Suppressor macrophage (primary cell): ENCODE data around the gene TYMS.
A peak's percentile ranks its signal among the peaks of the same experiment; 100 is the strongest.

Experiments
- DNase-seq, 4 experiments: peaks; one replicate each; pipeline ENCODE4 v3.0.0-alpha.2; 2020 to 2022
- total RNA-seq, 17 experiments: gene quantifications; one replicate each; lab custom pipeline; 2026; ENCODE audit warnings: mixed read lengths in 6 of 17, inconsistent platforms in 3 of 17; lab: John Stamatoyannopoulos, UW

Gene TYMS
- 2.1 to 75.2 (median 20.8) reads per million in 17 experiments for total RNA-seq

DNA sequence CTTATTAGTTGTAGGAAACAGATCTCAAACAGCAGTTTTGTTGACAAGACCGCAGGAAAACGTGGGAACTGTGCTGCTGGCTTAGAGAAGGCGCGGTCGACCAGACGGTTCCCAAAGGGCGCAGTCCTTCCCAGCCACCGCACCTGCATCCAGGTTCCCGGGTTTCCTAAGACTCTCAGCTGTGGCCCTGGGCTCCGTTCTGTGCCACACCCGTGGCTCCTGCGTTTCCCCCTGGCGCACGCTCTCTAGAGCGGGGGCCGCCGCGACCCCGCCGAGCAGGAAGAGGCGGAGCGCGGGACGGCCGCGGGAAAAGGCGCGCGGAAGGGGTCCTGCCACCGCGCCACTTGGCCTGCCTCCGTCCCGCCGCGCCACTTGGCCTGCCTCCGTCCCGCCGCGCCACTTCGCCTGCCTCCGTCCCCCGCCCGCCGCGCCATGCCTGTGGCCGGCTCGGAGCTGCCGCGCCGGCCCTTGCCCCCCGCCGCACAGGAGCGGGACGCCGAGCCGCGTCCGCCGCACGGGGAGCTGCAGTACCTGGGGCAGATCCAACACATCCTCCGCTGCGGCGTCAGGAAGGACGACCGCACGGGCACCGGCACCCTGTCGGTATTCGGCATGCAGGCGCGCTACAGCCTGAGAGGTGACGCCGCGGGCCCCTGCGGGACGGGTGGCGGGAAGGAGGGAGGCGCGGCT, at the start of gene TYMS:
Gene TYMS, plus strand, starts transcription at position 343 of the 690 bp plus-strand sequence. Its CDS starts 90 bp downstream, at position 433.
- DNase-seq: peak; percentile 34 to 66 (median 50)

- DNase-seq: peak in 2 of 4 experiments; percentile 12 to 23
These were observed 49.5 kb upstream of the TYMS start for GRCh38 chr18:607930-608329.

DNA sequence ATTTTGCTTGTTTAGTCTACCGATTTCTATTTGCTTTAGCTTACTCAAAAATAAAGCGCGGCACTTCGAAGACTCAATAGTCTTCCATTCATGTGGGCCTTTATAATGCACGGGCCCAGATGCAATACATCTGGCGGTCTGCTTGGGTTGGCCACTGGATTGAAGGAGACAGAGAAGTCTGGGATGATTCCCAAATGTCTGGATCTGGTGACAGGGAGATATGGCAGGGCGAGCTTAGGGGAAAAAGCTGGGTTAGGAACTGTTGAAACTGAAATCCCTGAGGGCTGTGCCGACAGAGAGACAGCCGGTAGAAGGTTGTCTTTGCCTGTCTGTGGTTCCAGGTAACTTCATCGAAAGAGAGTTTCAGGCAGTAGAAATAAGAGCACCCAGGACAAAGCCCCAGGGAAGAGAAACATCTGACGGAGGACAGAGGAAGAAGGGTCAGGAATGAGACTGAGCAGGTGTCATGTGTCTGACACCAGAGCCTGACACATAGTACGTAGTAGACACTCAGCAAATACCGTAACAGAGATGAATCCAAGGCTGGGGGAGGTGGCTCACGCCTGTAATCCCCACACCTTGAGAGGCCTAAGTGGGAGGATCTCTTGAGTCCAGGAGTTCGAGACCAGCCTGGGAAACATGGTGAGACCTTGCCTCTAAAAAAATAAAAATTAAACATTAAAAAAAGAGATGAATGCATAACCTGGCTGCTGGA, 47.1 kb upstream of the TYMS start:
- no peak for DNase-seq

GRCh38 chr18:612156-612555, 45.3 kb upstream of the TYMS start:
- DNase-seq: no peak

- DNase-seq: no peak
These were observed 43.3 kb upstream of the TYMS start for GRCh38 chr18:614193-614592.

GRCh38 chr18:615092-615521, 42.3 kb upstream of the TYMS start:
- DNase-seq: peak; percentile 58 to 84 (median 76)

GRCh38 chr18:615773-616172, 41.7 kb upstream of the TYMS start:
- peak in 3 of 4 experiments; percentile 6 to 10 (median 10) for DNase-seq

- peak; percentile 48 to 81 (median 62) for DNase-seq
These were observed 41.0 kb upstream of the TYMS start for GRCh38 chr18:616380-616995.

DNA sequence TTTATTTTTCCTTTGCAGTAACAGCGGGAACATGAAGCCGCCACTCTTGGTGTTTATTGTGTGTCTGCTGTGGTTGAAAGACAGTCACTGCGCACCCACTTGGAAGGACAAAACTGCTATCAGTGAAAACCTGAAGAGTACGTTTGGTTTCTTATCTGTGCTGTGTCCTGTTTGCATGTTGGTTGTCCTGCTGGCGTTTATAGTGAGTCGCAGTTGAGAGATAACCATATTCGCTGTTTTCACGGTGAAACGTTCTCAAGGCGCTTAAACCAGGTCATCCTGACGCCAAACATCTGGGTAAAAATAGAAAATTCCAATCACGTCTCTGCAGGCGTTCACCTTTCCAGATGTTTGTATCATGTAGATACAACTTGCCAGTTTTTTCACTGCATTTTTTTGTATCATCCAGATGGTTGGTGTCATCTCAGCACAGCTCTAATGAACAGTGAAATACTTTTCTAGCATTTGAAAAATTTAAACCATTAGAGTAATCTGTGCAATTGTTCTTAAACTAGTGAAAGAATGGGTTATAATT, 39.4 kb upstream of the TYMS start:
- no peak for DNase-seq

DNA sequence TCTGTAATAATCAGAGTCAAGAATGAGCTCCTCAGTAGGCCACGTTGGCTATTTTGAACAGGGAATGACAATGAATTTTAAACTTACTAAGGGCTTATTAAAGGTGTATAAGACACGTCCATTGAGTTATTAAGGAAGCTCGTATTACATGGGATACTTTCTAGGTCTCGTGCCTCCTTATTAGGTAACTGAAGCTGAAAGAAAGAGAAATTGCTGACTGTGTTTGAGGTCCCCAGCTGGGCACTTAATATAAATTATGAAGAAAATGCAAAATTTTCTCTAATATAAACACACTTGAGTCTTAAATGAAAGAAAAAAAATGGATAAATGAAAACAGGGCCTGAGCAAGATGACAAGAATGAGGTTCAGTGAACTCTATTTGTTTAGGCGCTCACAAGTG, 38.8 kb upstream of the TYMS start:
- DNase-seq: no peak

DNA sequence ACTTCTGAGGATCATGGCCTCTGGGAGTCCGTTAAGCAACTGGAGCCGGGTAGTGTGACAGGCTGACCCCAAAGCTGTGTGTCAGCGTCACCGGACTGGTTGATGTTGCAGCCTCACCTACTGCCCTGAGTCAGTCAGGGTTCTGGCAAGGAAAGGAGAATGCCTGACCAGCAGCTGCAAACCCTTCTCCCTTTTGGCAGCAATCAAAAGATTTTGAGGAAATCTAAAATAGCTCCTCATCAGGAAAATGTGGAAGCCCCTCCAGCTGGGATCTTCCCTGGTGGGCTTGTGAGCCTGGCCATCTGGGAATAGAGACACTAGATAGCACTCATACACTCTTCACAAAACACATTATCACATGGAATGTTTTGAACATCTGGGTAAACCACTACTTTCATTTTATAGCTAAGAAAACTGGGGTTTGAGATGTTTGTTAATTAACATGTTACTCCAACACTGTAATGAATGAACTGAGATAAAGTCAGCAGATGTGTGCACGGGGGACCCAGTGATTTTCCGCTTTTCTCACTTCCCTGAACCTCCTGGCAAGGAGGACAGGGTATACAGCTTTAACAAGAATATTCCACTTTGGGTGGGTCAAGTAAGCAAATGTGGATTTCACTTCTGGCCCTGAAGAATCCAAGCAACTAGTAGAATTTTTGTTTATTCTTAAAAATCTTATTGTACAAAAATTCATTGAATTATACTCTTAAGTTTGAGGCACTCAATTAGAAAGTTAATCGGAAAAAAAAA, 36.0 kb upstream of the TYMS start:
- no peak for DNase-seq

DNA sequence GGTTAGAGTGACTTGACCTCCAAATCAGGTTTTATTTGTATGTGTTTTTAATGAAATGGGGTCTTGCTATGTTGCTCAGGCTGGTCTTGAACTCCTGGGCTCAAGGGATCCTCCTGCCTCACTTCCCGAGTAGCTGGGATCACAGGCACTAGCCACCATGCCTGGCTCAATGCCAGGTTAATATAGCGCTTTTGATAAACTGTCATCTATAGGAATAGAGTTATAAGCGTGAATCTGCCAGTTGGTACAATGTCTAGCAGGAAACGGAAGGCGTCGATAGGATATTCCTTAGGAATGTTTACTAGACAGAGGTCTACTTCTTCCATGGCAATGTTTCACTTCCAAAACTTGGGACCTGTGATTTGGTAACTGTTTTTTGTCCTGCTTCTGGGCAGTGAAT, 35.2 kb upstream of the TYMS start:
- no peak for DNase-seq

GRCh38 chr18:623761-624620, 33.5 kb upstream of the TYMS start:
- DNase-seq: peak; percentile 68 to 86 (median 77)

DNA sequence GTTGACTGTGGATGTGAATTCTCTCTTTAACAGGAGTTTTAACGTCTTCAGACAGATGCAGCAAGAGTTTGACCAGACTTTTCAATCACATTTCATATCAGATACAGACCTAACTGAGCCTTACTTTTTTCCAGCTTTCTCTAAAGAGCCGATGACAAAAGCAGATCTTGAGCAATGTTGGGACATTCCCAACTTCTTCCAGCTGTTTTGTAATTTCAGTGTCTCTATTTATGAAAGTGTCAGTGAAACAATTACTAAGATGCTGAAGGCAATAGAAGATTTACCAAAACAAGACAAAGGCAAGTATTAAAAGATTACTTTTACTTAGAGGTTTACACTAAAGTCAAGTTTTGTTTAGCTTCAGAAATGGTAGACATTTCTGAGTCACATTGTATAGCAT, 30.2 kb upstream of the TYMS start:
- no peak for DNase-seq

DNA sequence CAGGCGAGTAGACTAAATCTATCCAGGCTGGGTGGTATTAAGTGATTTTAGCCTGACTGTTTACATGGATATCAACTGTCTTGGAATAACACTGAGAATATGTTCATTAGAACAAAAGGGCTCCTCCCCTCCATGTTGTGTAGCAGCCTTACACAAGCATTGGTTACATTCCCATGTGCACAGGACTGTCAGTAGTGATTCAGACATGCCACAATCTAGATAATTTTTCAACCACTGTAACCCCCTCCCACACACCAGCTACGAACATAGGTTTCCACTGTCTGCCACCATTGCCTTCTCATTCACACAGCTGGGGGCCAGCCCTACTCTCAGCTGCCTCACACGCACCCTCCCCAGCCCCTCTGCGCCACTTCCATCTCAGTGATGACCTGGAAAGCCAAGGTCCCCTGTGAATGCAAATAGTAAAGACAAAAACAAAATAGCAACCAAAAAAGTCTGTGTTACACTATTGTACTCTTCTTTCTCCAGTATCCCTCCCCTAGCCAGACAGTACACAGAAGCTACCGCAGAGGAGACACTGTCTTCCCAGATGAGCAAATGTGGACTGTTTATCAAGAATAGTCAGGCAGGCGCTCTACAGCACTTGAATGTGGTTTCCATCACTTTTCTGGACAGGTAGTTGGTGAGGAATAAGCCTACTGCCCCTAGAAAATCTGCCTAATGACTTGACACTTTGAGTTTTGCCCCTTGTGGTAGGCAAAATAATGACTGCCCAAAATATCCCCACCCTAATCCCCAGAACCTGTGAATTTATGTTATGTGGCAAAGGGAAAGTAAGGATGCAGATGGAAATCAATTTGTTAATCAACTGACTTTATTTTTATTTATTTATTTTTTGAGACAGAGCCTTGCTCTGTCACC, 27.9 kb upstream of the TYMS start:
- DNase-seq: no peak

DNA sequence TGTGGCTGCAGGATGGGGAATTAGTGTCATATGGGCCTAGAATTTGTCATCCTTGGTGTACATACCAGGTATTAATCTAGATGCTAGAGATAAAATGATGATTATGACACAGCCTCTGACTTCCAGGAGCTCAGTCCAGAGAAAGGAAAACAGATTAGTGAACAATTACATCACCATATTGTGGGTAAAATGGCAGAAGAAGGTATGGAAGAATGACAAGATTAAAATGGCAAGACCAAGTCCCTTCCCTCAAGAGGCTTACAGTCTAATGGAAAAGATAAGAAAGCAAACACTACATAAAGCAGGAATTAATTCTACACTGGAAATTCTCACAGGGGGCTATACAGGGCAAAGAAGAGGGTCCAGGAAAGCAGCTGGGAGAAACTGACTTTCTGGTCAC, 25.9 kb upstream of the TYMS start:
- no peak for DNase-seq

DNA sequence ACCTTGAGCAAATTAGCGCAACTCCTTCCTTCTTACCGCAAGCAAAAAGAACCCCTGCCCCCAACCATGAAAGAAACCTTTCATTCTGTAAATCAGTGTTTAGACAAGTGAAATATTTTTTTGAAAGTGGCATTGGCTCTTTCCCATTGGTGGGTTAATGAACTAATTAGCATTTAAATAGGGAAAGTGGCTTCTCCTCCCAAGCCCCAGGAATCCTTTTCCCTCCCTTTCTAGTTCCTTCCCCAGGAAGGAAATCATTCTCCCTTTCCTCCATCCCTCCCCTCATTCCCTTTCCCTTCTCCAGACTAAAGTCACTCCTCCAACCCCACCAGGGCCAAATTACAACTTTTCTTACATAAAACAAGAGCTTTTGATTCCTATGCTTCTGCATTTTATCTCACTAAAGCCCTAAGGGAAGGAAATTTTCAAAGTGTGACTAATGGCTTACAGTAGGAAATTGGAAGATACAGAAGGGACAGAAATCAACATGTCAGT, 22.9 kb upstream of the TYMS start:
- no peak for DNase-seq

GRCh38 chr18:635171-635570, 22.3 kb upstream of the TYMS start:
- DNase-seq: no peak

GRCh38 chr18:641224-641623, 16.2 kb upstream of the TYMS start:
- DNase-seq: no peak

- DNase-seq: no peak
These were observed 13.0 kb upstream of the TYMS start for GRCh38 chr18:644395-645004.
